SU-DHL-6 (cell line): ENCODE results near the gene MYLK3.
A peak's percentile ranks its signal among the peaks of the same experiment; 100 is the strongest.

Experiments used
- H2AFZ ChIP-seq: fragments of 200-600 bp; sonication (generic); 2 replicates; pipeline ENCODE4 v1.6.1; 2014; ENCODE audit warnings: low read depth, mild to moderate bottlenecking, moderate library complexity, mixed read lengths, antibody characterized with exemption, low read length; ENCODE audit not compliant: severe bottlenecking
- H3F3A ChIP-seq: fragments of 200-600 bp; shearing (Covaris generic); 2 replicates; pipeline ENCODE4 v1.6.0; 2016; ENCODE audit warnings: antibody characterized with exemption, mild to moderate bottlenecking; ENCODE audit not compliant: insufficient read depth
- H3K27ac ChIP-seq: fragments of 200-600 bp; sonication (generic); 2 replicates; pipeline ENCODE4 v1.5.1; 2016; ENCODE audit warnings: low read depth, mild to moderate bottlenecking, low read length, moderate library complexity, mixed read lengths
- H3K27me3 ChIP-seq: fragments of 200-600 bp; sonication (generic), shearing (Covaris generic); 2 replicates; pipeline ENCODE4 v1.6.0; 2014; ENCODE audit warnings: mild to moderate bottlenecking, low read length
- H3K36me3 ChIP-seq: fragments of 200-600 bp; sonication (generic); 2 replicates; pipeline ENCODE4 v1.6.1; 2014; ENCODE audit warnings: mild to moderate bottlenecking, low read length, mixed read lengths
- H3K4me2 ChIP-seq: fragments of 300-600, 200-600 bp; shearing (Covaris generic), sonication (generic); 2 replicates; pipeline ENCODE4 v1.6.0; 2014; ENCODE audit warnings: low read length, low read depth, mild to moderate bottlenecking; ENCODE audit not compliant: poor library complexity, severe bottlenecking
- H3K4me3 ChIP-seq: fragments of 200-600 bp; sonication (generic); 2 replicates; pipeline ENCODE4 v1.5.1; 2014; ENCODE audit warnings: antibody characterized with exemption, low read length, mild to moderate bottlenecking, mixed read lengths; ENCODE audit not compliant: insufficient read depth, poor library complexity, severe bottlenecking
- H3K79me2 ChIP-seq: fragments of 200-600 bp; sonication (generic); 2 replicates; pipeline ENCODE4 v1.6.1; 2014; ENCODE audit warnings: mild to moderate bottlenecking, low read length, moderate library complexity; ENCODE audit not compliant: insufficient read depth
- H3K9ac ChIP-seq: fragments of 200-600 bp; sonication (generic); 2 replicates; pipeline ENCODE4 v1.7.0; 2014; ENCODE audit warnings: mild to moderate bottlenecking, low read length
- H3K9me2 ChIP-seq: fragments of 200-600 bp; sonication (generic); replicated peaks from 2 replicates; pipeline ENCODE4 v1.6.1; 2014; ENCODE audit warnings: low read length; ENCODE audit not compliant: insufficient read depth
- H3K9me3 ChIP-seq: fragments of 200-600 bp; sonication (generic); 2 replicates; pipeline ENCODE4 v1.6.1; 2014; ENCODE audit warnings: low read length, mixed read lengths; ENCODE audit not compliant: insufficient read depth
- H4K20me1 ChIP-seq: fragments of 200-600 bp; sonication (generic); 2 replicates; pipeline ENCODE4 v1.6.1; 2014; ENCODE audit warnings: low read depth, mild to moderate bottlenecking, antibody characterized with exemption, low read length, moderate library complexity, mixed read lengths
- CTCF ChIP-seq: fragments of 200-600 bp; sonication (generic); IDR thresholded peaks from one replicate; pipeline ENCODE4 v1.5.1; 2017; ENCODE audit warnings: antibody characterized with exemption, mild to moderate bottlenecking, low read length, moderate library complexity; ENCODE audit not compliant: insufficient read depth, poor library complexity, severe bottlenecking
- EZH2phosphoT487 ChIP-seq: fragments of 200-600 bp; sonication (generic), shearing (Covaris generic); conservative IDR thresholded peaks from 2 replicates; pipeline ENCODE4 v1.6.1; 2018; ENCODE audit warnings: mild to moderate bottlenecking, antibody characterized with exemption, low read length, moderate library complexity, mixed read lengths

MYLK3 gene

GRCh38 chr16:46793841-46794240, 45.7 kb upstream of the MYLK3 start:
- Histone ChIP-seq H3K27me3 (no peaks in the 10 kb centered on the region), H3K27ac (no peak overlapping the region), H3K36me3 (0 out of 2 replicates have a peak, but pooled peaks cover 4% of the 10 kb centered on the region), H4K20me1 (no peaks in the 10 kb centered on the region), H3K4me2 (no peak overlapping the region), H3K4me3 (no peak overlapping the region), H3K9me2 (no peaks in the 10 kb centered on the region), H3F3A (peaks cover 13% of the 10 kb centered on the region), H2AFZ (no peak overlapping the region), H3K9ac (no peak overlapping the region), H3K9me3 (peaks cover 4% of the 10 kb centered on the region; the same call in 1 of the 2 replicates), H3K79me2 (no peaks in the 10 kb centered on the region)
- TF ChIP-seq CTCF = no peak
- no peak for TF ChIP-seq EZH2phosphoT487

- Histone ChIP-seq H2AFZ (peak overlapping the region; percentile 84), H4K20me1 (no peaks in the 10 kb centered on the region), H3K4me2 (peak overlapping the region; percentile 82), H3K9me3 (peaks cover 4% of the 10 kb centered on the region; the same call in 1 of the 2 replicates), H3K36me3 (0 out of 2 replicates have a peak, but pooled peaks cover 4% of the 10 kb centered on the region), H3K27ac (0 out of 2 replicates have a peak overlapping the region, but pooled peaks have one; percentile 34), H3K27me3 (no peaks in the 10 kb centered on the region), H3K9ac (peak overlapping the region; percentile 63), H3F3A (peaks cover 22% of the 10 kb centered on the region), H3K9me2 (no peaks in the 10 kb centered on the region), H3K79me2 (no peaks in the 10 kb centered on the region), H3K4me3 (peak overlapping the region; percentile 58)
- TF ChIP-seq EZH2phosphoT487 = no peak
Measured at GRCh38 chr16:46790599-46791270, 42.6 kb upstream of the MYLK3 start.

- H2AFZ ChIP-seq = peak overlapping the region; percentile 84
Measured at GRCh38 chr16:46789499-46790414, 41.6 kb upstream of the MYLK3 start.

More at GRCh38 chr16:46789499-46790414, 41.6 kb upstream of the MYLK3 start:
- no peaks in the 10 kb centered on the region for H3K27me3 ChIP-seq
- peak overlapping the region; percentile 86 for H3K27ac ChIP-seq
- no peaks in the 10 kb centered on the region for H4K20me1 ChIP-seq
- H3F3A ChIP-seq = peaks cover 22% of the 10 kb centered on the region
- H3K79me2 ChIP-seq = no peaks in the 10 kb centered on the region
- H3K4me3 ChIP-seq = peak overlapping the region; percentile 58
- no peaks in the 10 kb centered on the region for H3K36me3 ChIP-seq
- peaks cover 2% of the 10 kb centered on the region; the same call in 1 of the 2 replicates for H3K9me3 ChIP-seq
- peak overlapping the region; percentile 82 for H3K4me2 ChIP-seq
- H3K9me2 ChIP-seq = no peaks in the 10 kb centered on the region
- peak overlapping the region; percentile 63 for H3K9ac ChIP-seq
- no peak for TF ChIP-seq EZH2phosphoT487
- TF ChIP-seq CTCF = no peak
